Neural crest cell (in vitro differentiated cells): ENCODE measurements around the gene MYF6. TPM values are rescaled to one million over a fixed set of nuclear protein-coding genes. Genes with fewer than 3 reads are reported as not detected.

Experiments
- total RNA-seq: library from RNA; stranded (reverse); gene quantifications from 2 replicates; pipeline ENCODE4 v1.2.1, GENCODE V29; 2021

The MYF6 gene
- total RNA-seq, 1 donor from 2014 or later = not detected

Other genes with a start within 250 kb of the MYF6 start
- gene MYF5, start 9.3 kb downstream of the MYF6 start, total RNA-seq = not detected in 2 replicates
- 5.8 and 6.2 TPM in 2 replicates for gene LIN7A, start 230.3 kb downstream of the MYF6 start, total RNA-seq